ENCODE results near the gene APEH.

Gene APEH

DNA sequence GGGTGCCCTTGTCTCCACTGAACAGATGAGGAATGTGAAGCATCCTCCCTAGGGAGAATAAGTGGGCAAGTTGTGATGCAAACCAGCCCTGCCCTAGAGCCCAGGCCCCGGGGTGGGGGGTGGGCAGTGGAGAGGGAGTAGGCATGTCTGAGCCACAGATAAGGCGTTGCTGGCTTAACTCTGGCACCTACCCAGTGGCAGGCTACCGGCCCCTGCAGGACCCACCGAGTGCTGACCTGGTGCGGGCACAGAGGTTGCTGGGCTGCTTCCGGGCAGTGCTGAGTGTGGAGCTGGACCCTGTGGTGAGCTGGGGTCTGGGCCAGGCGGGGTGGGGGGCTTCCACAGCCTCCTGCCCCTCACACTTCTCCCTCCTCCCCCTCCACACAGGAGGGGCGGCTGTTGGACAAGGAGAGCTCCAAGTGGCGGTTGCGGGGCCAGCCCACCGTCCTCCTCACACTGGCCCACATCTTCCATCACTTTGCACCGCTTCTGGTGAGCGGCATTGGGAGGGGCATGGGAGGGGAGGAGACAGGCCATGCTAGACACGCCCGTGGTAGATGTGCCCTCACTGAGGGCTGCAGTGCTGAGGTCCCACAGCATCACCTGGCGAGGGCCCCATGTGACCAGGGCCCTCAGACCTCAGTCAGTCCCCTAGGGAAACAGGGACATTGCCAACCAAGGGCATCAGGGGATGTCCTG lies 25.3 kb downstream of the APEH start:
- TF ChIP-seq, protein P1, sequence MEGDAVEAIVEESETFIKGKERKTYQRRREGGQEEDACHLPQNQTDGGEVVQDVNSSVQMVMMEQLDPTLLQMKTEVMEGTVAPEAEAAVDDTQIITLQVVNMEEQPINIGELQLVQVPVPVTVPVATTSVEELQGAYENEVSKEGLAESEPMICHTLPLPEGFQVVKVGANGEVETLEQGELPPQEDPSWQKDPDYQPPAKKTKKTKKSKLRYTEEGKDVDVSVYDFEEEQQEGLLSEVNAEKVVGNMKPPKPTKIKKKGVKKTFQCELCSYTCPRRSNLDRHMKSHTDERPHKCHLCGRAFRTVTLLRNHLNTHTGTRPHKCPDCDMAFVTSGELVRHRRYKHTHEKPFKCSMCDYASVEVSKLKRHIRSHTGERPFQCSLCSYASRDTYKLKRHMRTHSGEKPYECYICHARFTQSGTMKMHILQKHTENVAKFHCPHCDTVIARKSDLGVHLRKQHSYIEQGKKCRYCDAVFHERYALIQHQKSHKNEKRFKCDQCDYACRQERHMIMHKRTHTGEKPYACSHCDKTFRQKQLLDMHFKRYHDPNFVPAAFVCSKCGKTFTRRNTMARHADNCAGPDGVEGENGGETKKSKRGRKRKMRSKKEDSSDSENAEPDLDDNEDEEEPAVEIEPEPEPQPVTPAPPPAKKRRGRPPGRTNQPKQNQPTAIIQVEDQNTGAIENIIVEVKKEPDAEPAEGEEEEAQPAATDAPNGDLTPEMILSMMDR (IDR thresholded peaks at IDR 0.05), result no peak
- Histone ChIP-seq H3K27ac (peak overlapping the region in 1 of 2 donors; percentile 54), H3K4me3 (no peak overlapping the region)
- DNase-seq (ENCODE audit: low spot score), result no peak

DNA sequence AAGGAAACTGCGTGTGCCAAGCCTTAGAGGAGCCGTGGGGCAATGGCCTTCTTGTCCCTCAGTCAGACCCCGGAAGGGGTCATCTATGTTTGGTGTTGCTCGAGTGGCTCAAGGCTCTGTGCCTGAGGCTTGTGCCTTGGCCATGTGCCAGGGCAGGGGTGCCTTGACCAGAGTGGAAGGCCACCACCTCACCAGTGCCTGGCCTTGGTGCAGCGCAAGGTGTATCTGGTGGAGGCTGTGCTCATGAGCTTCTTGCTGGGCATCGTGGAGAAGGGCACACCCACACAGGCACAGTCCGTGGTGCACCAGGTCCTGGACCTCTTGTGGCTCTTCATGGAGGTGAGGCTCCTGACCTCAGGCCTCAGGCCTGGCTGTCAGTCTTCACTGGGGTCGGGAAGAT lies 25.9 kb downstream of the APEH start:
- Histone ChIP-seq H3K4me3 (no peak overlapping the region), H3K27ac (no peak overlapping the region)
- TF ChIP-seq, protein P1 (IDR thresholded peaks at IDR 0.05), result no peak
- no peak for DNase-seq (ENCODE audit: low spot score)

DNA sequence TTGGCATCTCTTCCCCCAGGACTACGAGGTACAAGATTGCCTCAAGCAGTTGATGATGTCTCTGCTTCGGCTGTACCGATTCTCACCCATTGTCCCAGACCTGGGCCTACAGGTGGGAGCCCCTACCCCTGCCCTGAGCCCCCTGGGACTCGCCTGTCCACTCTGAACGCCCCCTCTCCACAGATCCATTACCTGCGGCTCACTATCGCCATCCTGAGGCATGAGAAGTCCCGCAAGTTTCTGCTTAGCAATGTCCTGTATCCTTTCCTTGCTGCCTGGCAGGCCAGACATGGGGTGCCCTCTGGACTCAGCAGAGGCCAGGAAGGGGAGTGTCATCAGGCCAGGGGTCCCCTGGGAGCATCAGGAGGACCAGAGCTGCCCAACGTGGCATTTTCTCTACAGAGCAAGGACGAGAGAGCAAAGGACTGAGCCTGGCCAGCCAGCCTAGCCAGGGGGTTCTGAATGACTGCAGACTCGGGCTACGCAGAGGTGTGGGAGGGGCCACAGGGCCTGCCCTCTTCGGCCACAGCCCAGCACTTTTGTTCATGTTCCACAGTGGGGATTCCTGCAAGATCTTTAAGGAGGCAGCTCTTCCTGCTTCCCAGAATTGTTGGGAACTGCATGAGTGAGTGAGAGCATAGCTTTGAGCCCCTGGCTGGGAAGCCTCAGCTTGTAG lies 26.4 kb downstream of the APEH start:
- no peak overlapping the region for H3K4me3 ChIP-seq
- H3K27ac ChIP-seq, result no peak overlapping the region
- TF ChIP-seq, protein P1 (IDR thresholded peaks at IDR 0.05), result no peak
- DNase-seq (ENCODE audit: low spot score), result no peak

DNA sequence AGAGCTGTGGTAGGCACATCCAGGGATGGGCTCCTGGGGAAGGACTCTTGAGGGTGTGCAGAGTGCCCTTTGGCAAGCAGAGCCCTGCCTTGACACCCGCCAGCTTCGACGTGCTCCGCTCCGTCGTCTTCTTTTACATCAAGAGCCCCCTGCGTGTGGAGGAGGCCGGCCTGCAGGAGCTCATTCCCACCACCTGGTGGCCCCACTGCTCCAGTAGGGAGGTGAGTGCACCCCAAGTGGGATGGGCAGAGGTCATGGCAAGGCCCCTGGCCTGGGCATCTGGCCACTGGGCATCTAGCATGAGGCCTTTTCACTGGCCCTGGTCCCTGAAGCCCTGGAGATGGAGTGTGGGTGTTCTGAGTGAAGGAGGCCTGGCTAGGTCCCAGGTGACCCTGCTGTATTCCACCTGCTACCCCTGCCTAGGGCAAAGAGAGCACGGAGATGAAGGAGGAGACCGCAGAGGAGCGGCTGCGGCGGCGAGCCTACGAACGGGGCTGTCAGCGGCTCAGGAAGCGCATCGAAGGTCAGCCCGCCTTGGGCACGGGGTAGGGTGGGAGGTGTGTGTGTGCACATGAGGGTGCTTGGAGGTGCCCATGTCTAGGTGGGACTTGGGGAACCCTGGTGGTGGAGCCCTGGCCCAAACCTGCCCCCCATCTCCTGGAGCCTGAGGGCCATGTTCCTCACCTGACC lies 27.4 kb downstream of the APEH start:
- H3K27ac ChIP-seq, result no peak overlapping the region
- no peak overlapping the region for H3K4me3 ChIP-seq
- no peak for DNase-seq (ENCODE audit: low spot score)
- TF ChIP-seq, protein P1 (IDR thresholded peaks at IDR 0.05), result peak; percentile 15

DNA sequence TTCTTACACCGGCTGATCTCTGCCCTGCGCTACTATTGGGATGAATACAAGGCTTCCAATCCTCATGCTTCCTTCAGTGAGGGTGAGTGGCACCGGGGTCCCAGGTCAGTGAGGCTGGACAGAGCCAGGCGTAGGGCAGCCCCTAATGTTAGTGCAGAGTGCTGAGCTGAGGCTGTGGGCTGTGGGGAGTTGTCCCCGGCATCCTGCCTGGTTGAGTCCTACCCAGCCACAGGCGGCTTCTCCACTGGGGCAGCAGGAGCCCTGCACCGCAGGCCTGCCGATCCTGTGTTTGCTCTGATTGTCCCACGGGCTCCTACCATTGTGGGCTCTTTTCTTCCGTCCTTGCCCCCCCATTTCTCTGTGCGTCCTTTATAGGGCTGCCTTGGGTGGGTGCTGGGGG lies 28.5 kb downstream of the APEH start:
- no peak overlapping the region for H3K4me3 ChIP-seq
- DNase-seq (ENCODE audit: low spot score), result no peak
- H3K27ac ChIP-seq, result no peak overlapping the region
- TF ChIP-seq, protein P1 (IDR thresholded peaks at IDR 0.05), result no peak

DNA sequence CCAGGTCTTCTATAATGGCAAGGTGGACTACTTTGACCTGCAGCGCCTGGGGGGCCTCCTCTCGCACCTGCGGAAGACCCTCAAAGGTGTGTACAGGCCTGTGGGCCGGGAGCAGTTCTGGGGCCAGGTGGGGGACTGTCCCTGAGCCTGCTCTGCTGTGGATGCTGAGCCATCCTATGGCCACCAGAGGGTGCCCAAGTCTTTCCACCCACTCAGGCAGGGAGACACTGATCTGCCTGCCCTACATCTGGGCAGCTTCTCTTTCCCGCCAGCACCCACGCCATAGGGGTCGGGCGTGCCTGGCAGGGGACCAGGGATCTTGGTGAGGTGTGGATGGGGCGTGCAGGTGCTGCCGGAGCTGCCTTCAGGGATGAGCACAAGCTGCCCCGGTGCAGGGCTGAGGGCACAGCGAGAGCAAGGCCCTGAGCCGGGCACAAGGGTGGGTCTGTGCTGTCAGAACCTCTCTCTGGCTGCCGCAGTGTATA lies 29.3 kb downstream of the APEH start:
- H3K27ac ChIP-seq, result no peak overlapping the region
- DNase-seq (ENCODE audit: low spot score), result no peak
- TF ChIP-seq, protein P1 (IDR thresholded peaks at IDR 0.05), result peak; percentile 62

More for the DNA sequence above, 29.3 kb downstream of the APEH start:
- H3K4me3 ChIP-seq, result no peak overlapping the region

Data from coronary artery (tissue), 2 donors.